Heart left ventricle (tissue), 16 donors: ENCODE measurements around the gene MAPK12. TPM values are rescaled to one million over a fixed set of nuclear protein-coding genes. Genes with fewer than 3 reads are reported as not detected.

ENCODE experiments used
- ATAC-seq, 4 donors: fragments of 200-7000 bp; cut with Tn5 transposase; one replicate each; pipeline ENCODE4 v1.9.1; 2020 to 2022; ENCODE audit warnings: moderate library complexity in 4 of 4, mild to moderate bottlenecking in 3 of 4, moderate number of reproducible peaks in 1 of 4
- DNase-seq, 5 donors: peaks; one replicate each; pipeline ENCODE4 v3.0.0-alpha.2; 2020
- H3K27ac ChIP-seq, 12 donors: fragments of 200-600 bp; sonication (generic) in 4 of 12; one replicate each; pipeline versions ENCODE4 v1.5.0 to v1.8.0; 2016 to 2022; ENCODE audit warnings: mild to moderate bottlenecking in 2 of 12
- H3K27me3 ChIP-seq, 9 donors: fragments of 200-600 bp; sonication (generic) in 2 of 9; one replicate each; pipeline versions ENCODE4 v1.5.1 to v1.8.0; 2016 to 2022; ENCODE audit warnings: mild to moderate bottlenecking in 3 of 9
- H3K36me3 ChIP-seq, 9 donors: fragments of 200-600 bp; sonication (generic) in 2 of 9; one replicate each; pipeline versions ENCODE4 v1.5.0 to v1.8.0; 2018 to 2022; ENCODE audit warnings: mild to moderate bottlenecking in 2 of 9
- H3K4me1 ChIP-seq, 12 donors: fragments of 200-600 bp; sonication (generic) in 4 of 12; one replicate each; pipeline versions ENCODE4 v1.5.0 to v1.8.0; 2016 to 2022; ENCODE audit warnings: mild to moderate bottlenecking in 3 of 12
- H3K4me3 ChIP-seq, 12 donors: fragments of 200-600 bp; sonication (generic) in 4 of 12; one replicate each; pipeline versions ENCODE4 v1.5.0 to v1.8.0; 2017 to 2022; ENCODE audit warnings: mild to moderate bottlenecking in 9 of 12, moderate library complexity in 4 of 12
- H3K9me3 ChIP-seq, 12 donors: fragments of 200-600 bp; sonication (generic) in 4 of 12; one replicate each; pipeline versions ENCODE4 v1.5.0 to v1.8.0; 2016 to 2022; ENCODE audit warnings: mild to moderate bottlenecking in 1 of 12
- CTCF ChIP-seq, 12 donors: fragments of 200-600 bp; sonication (generic) in 4 of 12; IDR thresholded peaks; one replicate each; pipeline versions ENCODE4 v1.5.0 to v1.8.0; 2018 to 2022; ENCODE audit warnings: antibody characterized with exemption in 12 of 12, mild to moderate bottlenecking in 5 of 12
- POLR2A ChIP-seq, 2 donors: fragments of 450-650 bp; IDR thresholded peaks; one replicate each; pipeline ENCODE4 v1.6.1; 2017; ENCODE audit warnings: antibody characterized with exemption in 2 of 2, mild to moderate bottlenecking in 2 of 2, moderate library complexity in 2 of 2
- WGBS, 4 donors: extraction: QIAGEN DNeasy Blood & Tissue Kit in 2 of 4; methylation state at CpG; one replicate each; pipeline versions ENCODE4 v1.1.5 to v1.1.7; 2013 to 2018; 5-methylcytosine and 5-hydroxymethylcytosine counted together
- intact Hi-C, 10 donors: fragments of 100-400 bp; cut with DNase I; formaldehyde crosslinking; loops; one replicate each; pipeline versions ENCODE4 v1.11.1 to v1.14.2; 2022
- polyA plus RNA-seq, 2 donors: library from polyadenylated mRNA; stranded (reverse); fragments of 200-250 nt; gene quantifications; one replicate each; pipeline ENCODE4 v1.2.3, GENCODE V29; 2013
- total RNA-seq, 9 donors: library from RNA; depleted of rRNA in 2 of 9; stranded (reverse); fragments of >200 nt in 2 of 9; fragmentation: NEBNext Ultra II Directional in 3 of 9; extraction: Animal tissue kit (Norgen Biotek cat#: 25700) in 3 of 9; gene quantifications; one replicate each; pipeline versions ENCODE4 v1.1.0 to v1.2.4, GENCODE V29; 2016 to 2023
- donor health status: ischemic (EF 13 %, LVEDD 7.1; RV severe dilation, severe dysfunction).
- donor health status: healthy with polysubstance abuse.
- donor health status: DM: no; HTN: yes; CAD: no.
- donor health status: DM: no; HTN: no; CAD: no.
- donor health status: ischemic (EF 25% LVEDD 6.9; RV normal size, moderate dysfunction).
- donor health status: ischemic (EF 25% LVEDD 5.7; RV mildly dilated, moderate dysfunction).
- donor health status: healthy.
- donor health status: DM: yes; HTN: yes; CAD: no.
- donor health status: ischemic (EF 35%, LVEDD 5.7; RV mildly dilated, moderate dysfunction).
- donor health status: nonischemic (EF 11% LVEDD 7.7; RV severe dilation, severe dysfunction).
- donor health status: DM: yes; HTN: yes; CAD: no.
- donor health status: PGD.
- donor health status: ischemic (EF 29% LVEDD 5.4; RV normal size, mild dysfunction).
- donor health status: nonischemic (EF 23%, LVEDD 6.1; RV moderate dilation, normal function).

Gene MAPK12
- total and polyA plus RNA-seq, 11 donors: 11.6 to 18.0 (median 15.5) TPM

DNA sequence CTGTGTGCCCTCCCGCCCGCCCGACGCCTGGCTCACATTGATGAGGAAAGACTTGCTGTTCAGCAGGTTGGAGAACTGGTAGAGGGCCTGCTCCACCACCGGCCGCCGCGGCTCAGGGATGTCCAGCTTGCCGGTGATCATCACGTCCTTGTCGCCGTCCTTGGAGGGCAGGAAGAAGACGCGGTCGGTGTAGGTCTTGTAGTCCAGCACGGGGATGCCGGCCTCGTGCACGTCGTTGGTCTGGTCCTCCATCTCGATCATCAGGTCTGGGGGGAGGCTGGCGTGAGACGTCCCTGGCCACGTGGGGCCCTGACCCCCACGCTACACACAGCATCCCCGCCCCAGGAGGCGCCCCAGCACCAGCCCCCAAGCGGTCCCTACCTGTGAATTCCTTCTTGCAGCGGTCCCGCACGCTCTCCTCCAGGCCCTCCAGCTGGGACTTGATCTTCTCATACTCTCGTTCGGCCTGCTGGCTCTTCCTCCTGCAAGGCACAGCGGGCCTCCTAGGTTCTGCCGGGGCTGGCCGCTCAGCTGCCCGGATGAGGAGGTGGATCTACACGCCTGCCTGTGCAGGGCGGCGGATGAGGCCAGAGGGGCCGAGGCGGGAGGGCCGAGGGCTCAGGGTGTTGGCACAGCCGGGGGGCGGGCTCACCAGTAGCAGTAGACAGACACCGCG lies 19.4 kb upstream of the MAPK12 start:
- H3K36me3 ChIP-seq: peaks cover 0 to 94% (median 88%) of the 10 kb centered on the region in 9 donors
- peaks cover 0 to 15% (median 1%) of the 10 kb centered on the region in 12 donors for H3K4me1 ChIP-seq
- ATAC-seq: no peak
- DNase-seq: no peak
- no peak overlapping the region for H3K27ac ChIP-seq
- no peak for TF ChIP-seq POLR2A (IDR thresholded peaks at IDR 0.05)
- TF ChIP-seq CTCF (IDR thresholded peaks at IDR 0.05): no peak
- 94 to 96% (median 95%) methylated on average over 31 to 47 of the region's 47 CpGs for WGBS, 4 donors
- no peak overlapping the region for H3K4me3 ChIP-seq
- H3K27me3 ChIP-seq: no peaks in the 10 kb centered on the region
- H3K9me3 ChIP-seq: no peaks in the 10 kb centered on the region
- intact Hi-C loops: no loop called here

DNA sequence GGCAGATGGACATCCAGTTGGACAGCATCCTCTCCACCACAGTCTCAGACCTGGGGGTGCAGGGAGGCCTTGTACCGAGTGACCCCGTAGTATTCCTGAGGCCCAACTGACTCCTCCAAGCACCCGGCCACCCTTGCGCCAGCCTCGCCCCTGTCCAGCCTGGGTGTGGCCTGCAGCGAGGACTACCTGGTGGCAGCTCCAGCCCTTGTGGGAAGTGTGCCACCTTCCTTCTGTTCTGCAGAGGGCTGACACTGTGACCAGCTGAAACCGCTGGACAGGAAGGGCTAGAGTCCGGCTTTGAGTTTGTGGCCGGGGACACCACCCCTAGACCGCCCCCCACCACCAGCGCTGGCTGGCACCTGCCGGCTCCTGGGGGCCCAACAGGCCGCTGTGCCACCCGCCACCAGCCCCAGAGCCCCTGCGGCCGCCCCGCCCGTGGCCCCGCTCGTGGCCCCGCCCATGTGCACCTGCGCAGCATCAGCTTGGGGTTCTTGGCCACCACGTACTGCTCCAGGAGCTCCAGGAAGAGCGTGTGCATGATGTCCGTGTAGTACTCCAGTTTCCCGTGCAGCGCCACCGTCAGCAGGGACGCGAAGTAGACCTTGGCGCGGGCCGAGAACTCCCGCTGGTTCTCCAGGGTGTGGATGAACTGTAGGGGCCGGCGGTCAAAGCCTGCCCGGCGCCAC lies 18.7 kb upstream of the MAPK12 start:
- Histone ChIP-seq H3K27ac (no peak overlapping the region), H3K36me3 (peaks cover 0 to 98% (median 92%) of the 10 kb centered on the region in 9 donors), H3K27me3 (no peaks in the 10 kb centered on the region), H3K4me1 (peaks cover 0 to 15% (median 1%) of the 10 kb centered on the region in 12 donors), H3K4me3 (no peak overlapping the region), H3K9me3 (no peaks in the 10 kb centered on the region)
- no peak for TF ChIP-seq CTCF (IDR thresholded peaks at IDR 0.05)
- no peak for TF ChIP-seq POLR2A (IDR thresholded peaks at IDR 0.05)
- ATAC-seq (no peak), DNase-seq (no peak)
- 92 to 96% (median 95%) methylated on average over 31 to 38 of the region's 38 CpGs for WGBS, 4 donors
- intact Hi-C loops: no loop called here

DNA sequence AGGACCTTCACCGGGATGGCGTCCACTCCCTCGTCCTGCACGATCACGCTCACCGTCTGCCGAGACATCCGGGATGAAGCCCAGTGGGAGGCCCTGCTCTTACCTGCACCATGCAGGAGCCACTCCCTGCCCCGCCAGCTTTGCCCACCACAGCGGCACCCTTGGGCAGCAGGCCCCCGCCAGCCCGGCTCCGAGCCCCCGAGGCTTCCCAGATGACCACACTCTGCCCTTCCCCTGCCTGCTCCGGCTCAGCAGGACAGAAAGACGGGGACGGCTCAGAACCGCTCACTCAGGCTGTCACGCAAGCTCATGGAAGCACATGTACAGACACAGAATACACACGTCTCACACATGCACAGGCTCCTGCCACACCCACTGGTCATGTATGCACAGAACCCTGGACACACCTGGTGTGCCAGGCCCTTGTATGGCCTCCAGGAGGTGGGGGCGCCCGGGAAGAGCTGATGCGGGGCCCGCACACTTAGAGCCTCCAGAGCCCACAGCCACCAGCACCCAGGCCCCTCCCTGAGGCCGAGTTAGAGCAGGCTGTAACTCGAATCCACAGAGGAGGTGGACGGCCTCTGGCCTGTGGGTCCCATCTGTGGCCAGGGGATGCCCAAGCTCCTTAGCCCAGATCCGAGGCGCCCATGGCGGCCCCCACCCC lies 17.6 kb upstream of the MAPK12 start:
- TF ChIP-seq CTCF (IDR thresholded peaks at IDR 0.05) (no peak), POLR2A (IDR thresholded peaks at IDR 0.05) (no peak)
- H3K4me1 ChIP-seq: peaks cover 0 to 17% (median 2%) of the 10 kb centered on the region in 12 donors
- ATAC-seq (no peak), DNase-seq (no peak)
- H3K27ac ChIP-seq: no peak overlapping the region
- no peaks in the 10 kb centered on the region for H3K27me3 ChIP-seq
- peaks cover 0 to 93% (median 87%) of the 10 kb centered on the region in 9 donors for H3K36me3 ChIP-seq
- H3K4me3 ChIP-seq: no peak overlapping the region
- WGBS, 4 donors: 91 to 95% (median 92%) methylated on average over 18 to 30 of the region's 30 CpGs
- intact Hi-C loops: loop anchor here in 4 of 10 donors (5.0 kb wide), 1 partner anchor 48 kb away; the partner anchor contains the start of gene DENND6B (in 4 of the 4)
- no peaks in the 10 kb centered on the region for H3K9me3 ChIP-seq

DNA sequence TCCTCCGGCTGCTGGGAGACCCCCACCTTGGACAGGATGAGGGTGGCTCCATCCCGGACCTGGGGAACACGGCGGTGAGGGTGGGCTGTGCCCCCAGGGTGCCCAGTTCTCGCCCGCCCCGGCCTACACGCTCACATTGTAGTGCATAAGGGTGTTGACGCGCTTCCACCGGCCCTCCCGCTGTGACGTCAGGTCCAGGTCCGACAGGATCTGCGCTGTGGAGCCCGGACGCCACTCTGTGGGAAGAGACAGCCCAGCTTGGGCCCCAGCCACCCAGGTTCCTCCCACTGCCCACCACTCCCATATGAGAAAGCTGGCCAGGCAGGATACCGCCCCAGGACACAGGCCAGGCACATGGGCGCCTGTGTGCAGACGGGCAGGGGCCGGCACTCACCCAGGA lies 17.0 kb upstream of the MAPK12 start:
- Histone ChIP-seq H3K36me3 (peaks cover 0 to 86% (median 83%) of the 10 kb centered on the region in 9 donors), H3K27me3 (no peaks in the 10 kb centered on the region), H3K4me1 (peaks cover 0 to 21% (median 4%) of the 10 kb centered on the region in 12 donors), H3K9me3 (no peaks in the 10 kb centered on the region), H3K4me3 (no peak overlapping the region), H3K27ac (no peak overlapping the region)
- WGBS, 4 donors: 91 to 95% (median 92%) methylated on average over 4 to 21 of the region's 21 CpGs
- intact Hi-C loops: loop anchor here in 4 of 10 donors (5.0 kb wide), 1 partner anchor 49 kb away; the partner anchor contains the start of gene DENND6B (in 4 of the 4)
- TF ChIP-seq POLR2A (IDR thresholded peaks at IDR 0.05) (no peak), CTCF (IDR thresholded peaks at IDR 0.05) (no peak)
- DNase-seq (no peak), ATAC-seq (no peak)
